GM12865 (cell line): ENCODE results near the gene FAM43A.

Experiments used
- DNase-seq: peaks from one replicate; pipeline ENCODE4 v3.0.0; 2010; ENCODE audit warnings: low read depth
- H3K4me3 ChIP-seq: 2 replicates; pipeline ENCODE4 v1.5.1; 2011; ENCODE audit warnings: mild to moderate bottlenecking, low read depth, low read length, control low read depth
- CTCF ChIP-seq: IDR thresholded peaks from 2 replicates; pipeline ENCODE4 v1.5.1; 2011; ENCODE audit warnings: low read length, control low read depth, low read depth, inconsistent platforms; ENCODE audit not compliant: insufficient read depth; ENCODE audit errors: missing control alignments

FAM43A gene

GRCh38 chr3:194727435-194728128 is 41.9 kb downstream of the FAM43A start:
- H3K4me3 ChIP-seq, result no peak overlapping the region
- no peak for DNase-seq
- no peak for TF ChIP-seq CTCF

GRCh38 chr3:194728986-194729385 is 43.3 kb downstream of the FAM43A start:
- no peak overlapping the region for H3K4me3 ChIP-seq
- no peak for TF ChIP-seq CTCF
- DNase-seq, result no peak

- no peak overlapping the region for H3K4me3 ChIP-seq
- no peak for TF ChIP-seq CTCF
- DNase-seq, result peak; percentile 41
Measured at GRCh38 chr3:194730365-194730764, 44.7 kb downstream of the FAM43A start.

GRCh38 chr3:194731506-194732073 is 45.9 kb downstream of the FAM43A start:
- H3K4me3 ChIP-seq, result no peak overlapping the region
- DNase-seq, result no peak
- no peak for TF ChIP-seq CTCF

- no peak overlapping the region for H3K4me3 ChIP-seq
- TF ChIP-seq CTCF, result no peak
- no peak for DNase-seq
Measured at GRCh38 chr3:194732617-194733016, 46.9 kb downstream of the FAM43A start.

- H3K4me3 ChIP-seq, result no peak overlapping the region
- TF ChIP-seq CTCF, result no peak
- DNase-seq, result no peak
Measured at GRCh38 chr3:194736277-194736895, 50.7 kb downstream of the FAM43A start.
